ENCODE results near the gene OSBPL5.

- TF ChIP-seq CTCF (IDR thresholded peaks at IDR 0.05; ENCODE audit: low read depth, low read length, poor library complexity, severe bottlenecking) (no peak), EZH2phosphoT487 (IDR thresholded peaks at IDR 0.05; ENCODE audit: borderline replicate concordance, low read length) (no peak)
Measured at GRCh38 chr11:3109434-3109833, 55.7 kb downstream of the OSBPL5 start.
